ENCODE data around the gene PPBP. TPM values are rescaled to one million over a fixed set of nuclear protein-coding genes. Genes with fewer than 3 reads are reported as not detected.

Gene PPBP
- total and polyA plus RNA-seq, 9 of the 15 experiments (the other 6 are each of a cell fraction or from before 2014, with no cell fraction given), result 0.17 to 0.55 (median 0.29) TPM; not detected in 4

- no peak overlapping the region for H3K27ac ChIP-seq (ENCODE audit: extremely low read depth, low read depth, low read length)
- FAIRE-seq (no peak), DNase-seq (ENCODE audit: extremely low read depth in 1 of 4, low spot score in 3 of 4) (no peak), ATAC-seq (no peak; the same call in 2 of the 3 replicates)
- no peaks in the 10 kb centered on the region for H4K20me1 ChIP-seq (replicated peaks; ENCODE audit: control insufficient read depth, insufficient read depth, low read length)
- H3K79me2 ChIP-seq (ENCODE audit: control insufficient read depth, insufficient read depth, low read length), result no peaks in the 10 kb centered on the region
- H3K4me3 ChIP-seq, result no peak overlapping the region
- in situ Hi-C loops (cut with MboI), result no loop called here
- H3K9ac ChIP-seq (ENCODE audit: insufficient read depth in 1 of 2, low read depth in 2 of 2, low read length in 2 of 2), result no peak overlapping the region
- no peaks in the 10 kb centered on the region for H3K36me3 ChIP-seq (ENCODE audit: control insufficient read depth, insufficient read depth, low read length)
- no peaks in the 10 kb centered on the region for H3K9me3 ChIP-seq (replicated peaks; ENCODE audit: control insufficient read depth, insufficient read depth, low read depth, low read length)
- TF ChIP-seq ZC3H11A (IDR thresholded peaks at IDR 0.05; ENCODE audit: low read depth, low read length) (no peak), FOXJ3 (CRISPR knock-in tag; IDR thresholded peaks at IDR 0.05) (no peak), CBX3 (IDR thresholded peaks at IDR 0.05; ENCODE audit: borderline replicate concordance in 1 of 2, low read length in 2 of 2) (no peak), SMARCA4 (IDR thresholded peaks at IDR 0.05) (no peak), ELK3 (CRISPR knock-in tag; IDR thresholded peaks at IDR 0.05) (no peak)
- no peaks in the 10 kb centered on the region for H3K27me3 ChIP-seq (ENCODE audit: control insufficient read depth in 2 of 2, insufficient read depth in 2 of 2, low read length in 2 of 2)
- no peaks in the 10 kb centered on the region for H3K9me1 ChIP-seq (ENCODE audit: control insufficient read depth, insufficient read depth, low read length)
- H2AFZ ChIP-seq (ENCODE audit: low read depth, low read length), result no peak overlapping the region
- H3K4me1 ChIP-seq (replicated peaks in 1 of 2; ENCODE audit: control insufficient read depth in 2 of 2, insufficient read depth in 2 of 2, low read length in 2 of 2), result no peaks in the 10 kb centered on the region
- POLR2A ChIA-PET, result no interaction called here
- no peak overlapping the region for H3K4me2 ChIP-seq (ENCODE audit: insufficient read depth, low read length)
- intact Hi-C loops (cut with micrococcal nuclease), result no loop called here
- BruUV-seq (replicated peaks), result no TSS peak
- CTCF ChIA-PET (ENCODE audit: low intra/inter-chr PET ratio), result no interaction called here
These were observed 20.1 kb downstream of the PPBP start for GRCh38 chr4:73967866-73968265.

Data from K562 (cell line).